HG02981 (cell line): Measurements from ENCODE around the gene HTR1D.

Source experiments
- ATAC-seq: cut with Tn5 transposase; IDR thresholded peaks from one replicate; pipeline ENCODE4 v1.9.1; 2021; ENCODE audit warnings: mild to moderate bottlenecking, moderate library complexity; ENCODE audit not compliant: unreplicated experiment

Gene HTR1D

DNA sequence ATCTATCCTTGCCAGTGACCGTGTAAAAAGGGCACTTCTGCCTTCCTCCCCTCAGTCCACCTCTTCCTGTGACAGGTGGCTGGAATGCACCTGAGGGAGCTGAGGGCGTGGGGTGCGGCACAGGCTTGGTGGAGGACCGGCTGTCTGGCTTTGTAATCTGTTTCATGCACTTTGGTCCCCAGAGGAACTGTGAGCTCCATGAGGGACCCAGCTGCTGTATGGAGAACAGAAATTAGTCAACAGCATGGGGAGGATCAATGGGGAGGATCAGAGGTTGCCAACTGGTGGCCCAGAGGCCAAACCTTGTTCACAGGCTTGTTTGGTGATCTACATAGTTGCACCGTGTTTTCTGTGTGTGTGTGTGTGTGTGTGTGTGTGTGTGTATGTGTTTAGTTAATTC is 29.7 kb downstream of the HTR1D start:
- no peak for ATAC-seq

DNA sequence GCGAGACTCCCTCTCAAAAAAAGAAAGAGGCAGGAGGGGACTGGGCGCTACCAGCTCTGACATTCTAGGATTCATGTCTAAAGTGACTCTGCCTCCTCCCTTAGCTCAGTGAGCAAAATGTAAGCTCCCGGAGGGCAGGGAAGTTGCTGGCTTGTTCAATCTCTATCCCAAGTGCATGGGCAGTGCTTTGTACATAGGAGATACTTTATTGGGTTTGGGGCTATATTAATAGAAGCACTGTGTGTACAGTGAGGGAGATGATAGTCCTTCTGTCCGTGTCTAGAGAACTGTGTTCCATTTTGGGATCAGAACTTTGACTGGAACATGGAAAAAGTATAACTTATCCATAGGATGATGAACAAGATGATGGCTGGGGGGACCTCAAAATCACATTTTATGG is 31.9 kb downstream of the HTR1D start:
- ATAC-seq, result no peak

DNA sequence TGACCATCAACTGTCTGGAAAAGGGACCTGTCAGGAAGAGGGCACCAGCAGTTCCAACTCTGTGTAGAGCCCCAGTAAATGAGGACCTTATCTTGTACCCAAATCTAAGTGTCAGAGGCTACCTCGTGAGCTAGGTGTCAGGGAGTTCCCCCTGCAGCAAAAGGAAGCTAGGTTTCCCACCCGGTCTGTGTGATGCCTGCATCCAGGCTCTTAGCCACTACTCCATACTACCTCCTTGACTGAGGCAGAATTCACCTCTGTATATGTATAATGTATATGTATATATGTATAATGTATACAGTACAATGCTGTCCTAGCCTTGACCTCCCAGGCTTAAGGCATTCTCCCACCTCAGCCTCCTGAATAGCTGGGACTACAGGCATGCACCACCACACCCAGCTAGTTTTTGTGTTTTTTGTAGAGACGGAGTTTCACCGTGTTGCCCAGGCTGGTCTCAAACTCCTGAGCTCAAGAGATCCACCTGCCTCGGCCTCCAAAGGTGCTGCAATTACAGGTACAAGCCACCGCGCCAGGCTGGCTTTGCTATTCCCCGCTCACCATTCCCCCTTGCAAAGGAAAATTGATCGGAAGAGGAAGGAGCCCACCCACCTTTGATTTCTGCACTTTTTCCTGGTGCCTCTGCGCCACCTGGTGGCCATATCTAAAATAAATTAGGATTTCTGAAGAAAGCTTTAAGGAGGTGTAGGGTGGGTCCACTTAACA is 32.9 kb downstream of the HTR1D start:
- ATAC-seq, result no peak

DNA sequence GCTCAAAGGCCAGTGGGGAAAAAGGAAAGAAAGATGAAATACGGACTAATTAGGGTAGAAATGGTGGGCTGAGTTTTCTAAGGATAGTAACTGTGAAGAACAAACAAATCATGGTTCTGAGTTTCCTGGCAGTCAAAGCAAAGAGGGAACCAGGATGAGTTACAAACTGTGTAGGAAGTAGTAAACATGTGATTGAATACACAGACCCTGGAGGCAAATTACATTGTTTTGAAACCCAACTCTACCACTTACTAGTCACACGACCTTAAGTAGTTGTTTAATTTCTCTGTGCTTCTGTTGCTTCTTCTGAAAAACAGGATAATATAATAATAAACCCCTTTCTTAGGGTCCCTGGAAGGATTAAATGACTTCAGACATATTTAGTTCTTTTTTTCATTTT is 37.4 kb downstream of the HTR1D start:
- no peak for ATAC-seq

DNA sequence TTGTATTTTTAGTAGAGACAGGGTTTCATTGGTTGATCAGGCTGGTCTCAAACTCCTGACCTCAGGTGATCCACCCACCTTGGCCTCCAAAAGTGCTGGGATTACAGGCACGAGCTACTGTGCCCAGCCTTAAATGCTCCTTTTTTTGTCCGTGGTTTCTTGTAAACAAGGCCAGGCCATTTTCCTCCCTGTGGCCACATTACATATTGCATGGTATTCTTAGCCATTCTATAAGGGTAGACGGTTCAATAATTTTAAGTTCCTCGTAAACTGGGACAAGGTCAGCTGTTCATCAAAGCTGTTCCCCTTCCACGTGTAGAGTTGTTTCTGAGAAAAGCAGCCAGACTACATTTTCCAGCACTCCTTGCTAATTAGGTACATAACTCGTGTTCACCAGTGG is 38.4 kb downstream of the HTR1D start:
- no peak for ATAC-seq

DNA sequence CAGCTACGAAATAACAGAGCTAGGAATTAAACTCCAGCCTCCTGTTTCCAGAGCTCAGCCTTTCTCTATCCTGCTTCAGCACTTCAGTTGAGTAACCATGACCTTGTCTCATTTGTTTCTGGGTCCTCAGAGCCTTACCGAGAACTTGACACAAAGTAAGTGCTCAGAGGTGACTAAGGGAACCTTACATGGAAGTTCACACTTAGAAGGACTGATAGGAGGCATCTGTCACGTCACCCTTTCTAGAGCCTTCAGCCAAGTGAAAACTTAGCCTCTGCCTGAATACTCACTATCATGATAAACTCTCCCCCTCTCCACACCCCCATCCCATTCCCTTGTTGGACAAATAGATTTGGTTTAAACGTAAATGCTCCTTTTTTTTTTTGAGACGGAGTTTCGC is 38.9 kb downstream of the HTR1D start:
- ATAC-seq, result no peak

DNA sequence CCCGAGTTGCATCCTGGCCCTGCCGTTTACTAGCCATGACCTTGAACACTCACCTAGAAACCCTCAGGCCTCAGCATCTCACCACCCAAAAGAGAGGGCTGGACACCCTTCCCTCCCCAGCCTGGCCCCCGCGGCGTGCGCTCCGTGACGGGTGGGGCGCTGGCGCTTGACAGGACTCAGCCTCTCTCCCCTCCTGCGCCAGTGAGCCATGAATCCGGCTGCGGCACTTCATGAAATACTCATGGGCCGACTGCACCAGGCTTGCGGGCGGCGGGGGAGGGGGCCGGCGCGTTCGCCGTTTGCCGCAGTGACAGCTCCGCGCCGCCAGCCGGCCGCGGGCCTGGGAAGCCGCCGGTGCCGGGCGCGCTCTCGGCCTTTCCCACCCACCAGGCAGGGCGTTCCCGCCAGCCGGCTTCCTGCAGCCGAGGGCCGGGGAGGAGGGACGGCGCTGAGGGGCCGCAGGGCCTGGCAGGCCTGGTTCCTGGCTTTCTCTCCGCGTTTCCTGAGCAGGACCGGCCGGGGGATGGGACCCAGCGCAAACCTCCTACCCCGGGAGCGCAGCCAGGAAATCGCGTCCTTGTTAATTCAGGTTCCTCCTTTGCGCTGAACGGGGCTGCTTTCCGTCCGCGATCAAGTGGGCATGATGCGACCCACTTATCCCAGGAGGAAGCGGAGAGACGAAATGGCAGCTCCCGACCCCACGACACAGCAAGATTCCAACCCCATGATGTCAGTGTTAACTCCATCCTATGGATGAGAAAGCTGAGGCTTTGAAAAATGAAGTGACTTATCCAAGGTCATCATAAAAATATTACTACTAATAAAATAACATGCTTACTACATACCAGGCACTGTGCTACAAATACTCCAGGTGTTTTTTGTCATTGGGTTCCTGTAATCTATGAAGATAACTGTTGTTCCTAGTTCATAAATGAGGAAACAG is 39.6 kb downstream of the HTR1D start:
- peak; percentile 68 for ATAC-seq

DNA sequence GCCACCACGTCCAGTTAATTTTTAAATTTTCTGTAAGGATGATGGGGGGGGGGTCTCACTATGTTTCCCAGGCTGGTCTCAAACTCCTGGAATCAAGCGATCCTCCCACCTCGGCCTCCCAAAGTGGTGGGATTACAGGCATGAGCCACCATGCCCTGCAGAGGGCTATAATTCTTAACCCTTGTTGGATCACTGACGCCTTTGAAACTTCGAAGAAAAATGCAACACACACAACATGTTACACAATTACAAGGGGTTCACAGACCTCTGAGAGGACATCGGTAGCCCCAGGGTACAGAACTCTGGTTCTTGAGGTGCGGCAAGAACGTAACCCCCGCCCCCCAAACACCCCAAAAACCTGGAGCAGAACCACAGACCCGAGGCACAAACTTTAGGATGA is 40.3 kb downstream of the HTR1D start:
- ATAC-seq, result no peak

DNA sequence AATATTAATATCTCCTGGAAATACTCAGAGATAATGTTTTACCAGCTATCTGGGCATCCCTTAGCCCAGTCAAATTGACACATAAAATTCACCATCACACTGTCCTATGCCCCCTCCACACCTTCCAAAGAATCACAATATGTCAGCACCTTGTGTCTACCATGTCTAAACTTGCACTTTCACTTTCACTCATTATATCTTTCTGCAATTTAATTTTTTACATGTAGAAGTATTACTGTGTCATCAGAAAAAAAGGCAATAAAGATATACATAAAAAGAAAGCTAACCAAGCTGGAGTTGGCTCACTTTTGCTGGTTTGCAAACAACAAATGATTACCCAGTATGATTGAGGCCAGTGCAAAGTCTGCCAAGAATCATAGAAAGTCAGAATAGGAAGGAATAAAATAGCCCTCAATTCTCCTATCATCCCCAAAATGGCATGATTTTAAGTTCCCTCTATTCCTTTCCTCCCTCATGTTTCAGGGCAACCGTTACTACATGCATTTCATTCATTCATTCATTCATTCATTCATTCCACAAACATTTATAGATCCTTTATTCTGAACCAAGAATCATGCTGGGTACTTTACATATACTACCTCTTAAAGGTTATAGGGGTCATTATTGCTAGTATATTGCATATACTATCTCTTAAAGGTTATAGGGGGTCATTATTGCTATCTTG is 42.7 kb downstream of the HTR1D start:
- no peak for ATAC-seq

DNA sequence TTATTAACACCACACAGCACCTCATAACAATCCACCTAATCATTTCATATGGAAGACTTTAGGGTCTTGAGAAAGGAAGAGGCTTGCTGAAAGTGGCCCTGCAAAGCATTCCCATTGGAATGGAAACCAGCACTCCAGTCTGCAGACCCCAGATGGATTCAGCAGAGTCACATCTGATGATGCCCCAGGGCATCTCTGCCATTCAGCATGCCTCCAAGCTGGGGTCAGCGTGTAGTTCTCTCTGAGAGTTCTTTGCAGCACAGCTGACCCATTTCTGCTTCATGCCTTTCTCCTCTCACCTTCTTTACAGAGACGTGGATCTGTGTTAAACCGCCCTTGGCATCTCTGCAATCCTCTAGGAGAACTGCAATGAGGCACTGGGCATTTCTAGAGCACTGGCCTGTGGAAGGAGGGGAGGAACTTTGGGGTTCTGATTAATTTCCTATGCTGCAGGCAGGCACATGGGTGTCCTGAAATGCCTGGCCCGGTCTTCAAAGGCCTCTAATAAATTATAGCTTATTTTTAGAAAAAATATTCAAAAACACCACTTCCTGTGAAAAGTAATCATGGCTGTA is 46.0 kb downstream of the HTR1D start:
- no peak for ATAC-seq

DNA sequence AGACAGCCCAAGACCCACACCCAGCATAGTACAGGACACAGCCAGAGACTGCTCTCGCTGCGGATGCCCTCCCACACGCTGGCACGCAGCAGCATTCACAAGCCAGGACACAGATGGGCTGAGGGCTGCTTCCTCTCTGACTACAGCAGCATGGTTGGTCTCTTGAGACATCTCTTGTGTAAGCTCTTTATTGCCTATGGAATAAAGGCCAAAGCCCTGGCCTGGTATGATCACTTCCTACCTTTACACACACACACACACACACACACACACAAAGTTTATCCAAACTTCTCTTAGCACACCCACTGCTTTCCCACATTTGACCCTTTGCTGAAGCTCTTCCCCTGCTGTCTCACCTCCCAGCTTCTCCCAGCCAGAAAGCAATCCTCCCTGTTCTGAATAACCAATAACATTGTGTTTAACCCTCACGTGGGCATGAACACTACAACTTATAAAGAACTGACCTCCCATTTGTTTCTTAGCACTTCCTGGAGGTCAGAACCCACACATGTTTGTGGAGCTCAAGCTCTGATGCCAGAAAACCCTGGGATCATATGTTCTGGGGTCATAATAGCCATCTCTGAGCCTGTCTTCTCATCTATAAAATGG is 47.5 kb downstream of the HTR1D start:
- no peak for ATAC-seq

DNA sequence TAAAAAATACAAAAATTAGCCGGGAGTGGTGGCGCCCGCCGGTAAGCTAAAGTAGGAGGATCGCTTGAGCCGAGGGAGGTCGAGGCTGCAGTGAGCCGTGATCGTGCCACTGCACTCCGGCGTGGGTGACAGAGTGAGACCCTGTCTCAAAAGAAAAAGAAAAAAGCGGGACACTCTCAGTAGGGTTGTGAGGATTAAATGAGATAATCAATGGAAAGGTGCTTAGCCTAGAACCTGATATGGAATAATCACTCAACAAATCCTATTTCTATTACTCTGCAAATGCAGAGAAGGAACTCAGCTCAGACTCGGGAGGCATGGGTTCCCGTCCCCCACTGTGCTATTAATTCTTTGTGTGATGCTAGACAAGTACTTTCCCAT is 48.1 kb downstream of the HTR1D start:
- ATAC-seq, result no peak

DNA sequence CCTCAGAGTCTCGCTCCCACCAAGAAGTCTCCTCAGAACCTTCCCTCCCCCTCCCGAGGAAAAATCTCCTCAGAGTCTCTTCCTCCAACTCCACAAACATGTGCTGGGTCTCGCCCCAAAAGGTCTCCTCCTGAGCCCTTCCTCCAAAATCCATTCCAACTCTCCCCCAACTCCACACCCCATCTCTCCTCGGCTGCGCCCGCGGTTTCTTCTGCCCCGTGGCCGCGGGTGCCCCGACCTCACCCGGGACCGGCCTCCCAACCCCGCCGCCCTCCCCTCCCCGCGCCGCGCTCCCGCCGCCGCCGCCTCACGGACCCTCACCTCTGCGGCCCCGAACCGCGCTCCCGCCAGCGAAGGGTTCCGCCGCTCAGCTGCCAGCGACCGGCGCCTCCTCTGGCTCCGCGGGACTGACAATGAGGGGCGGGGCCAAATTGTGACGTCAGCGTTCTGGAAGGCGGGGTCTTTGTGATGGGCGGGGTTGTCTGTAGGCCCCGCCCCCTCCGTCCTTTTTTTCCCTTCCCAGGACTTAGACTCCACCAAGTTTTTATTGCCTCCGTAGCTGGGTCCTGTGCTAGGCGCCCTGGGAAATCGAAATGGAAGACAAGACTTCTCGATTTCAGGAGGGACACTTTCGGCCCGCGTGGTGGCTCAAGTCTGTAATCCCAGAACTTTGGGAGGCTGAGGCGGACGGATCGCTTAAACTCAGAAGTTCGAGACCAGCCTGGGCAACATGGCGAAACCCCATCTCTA is 48.7 kb downstream of the HTR1D start, which contains the start of gene LUZP1:
Gene LUZP1, minus strand, starts transcription at position 412 of the 750 bp plus-strand sequence.
- peak; percentile 62 for ATAC-seq

DNA sequence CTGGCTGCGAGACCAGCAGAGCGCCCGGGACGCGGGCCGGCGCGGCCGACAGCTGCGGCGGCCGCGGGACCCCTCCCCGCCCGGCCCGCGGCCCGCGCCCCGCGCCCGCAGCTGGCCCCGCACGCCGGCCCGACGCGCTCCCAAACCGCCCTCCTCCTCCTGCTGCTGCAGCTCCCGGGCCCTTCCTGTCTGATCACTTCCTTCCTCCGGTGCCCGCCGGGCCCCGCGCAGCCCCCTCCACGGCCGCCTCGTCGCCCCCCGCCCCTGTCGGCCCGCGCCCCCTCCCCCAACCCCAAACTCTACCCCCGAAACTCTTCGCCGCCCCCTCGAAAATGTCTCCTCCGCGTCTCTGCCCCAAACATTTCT is 49.2 kb downstream of the HTR1D start:
- no peak for ATAC-seq

DNA sequence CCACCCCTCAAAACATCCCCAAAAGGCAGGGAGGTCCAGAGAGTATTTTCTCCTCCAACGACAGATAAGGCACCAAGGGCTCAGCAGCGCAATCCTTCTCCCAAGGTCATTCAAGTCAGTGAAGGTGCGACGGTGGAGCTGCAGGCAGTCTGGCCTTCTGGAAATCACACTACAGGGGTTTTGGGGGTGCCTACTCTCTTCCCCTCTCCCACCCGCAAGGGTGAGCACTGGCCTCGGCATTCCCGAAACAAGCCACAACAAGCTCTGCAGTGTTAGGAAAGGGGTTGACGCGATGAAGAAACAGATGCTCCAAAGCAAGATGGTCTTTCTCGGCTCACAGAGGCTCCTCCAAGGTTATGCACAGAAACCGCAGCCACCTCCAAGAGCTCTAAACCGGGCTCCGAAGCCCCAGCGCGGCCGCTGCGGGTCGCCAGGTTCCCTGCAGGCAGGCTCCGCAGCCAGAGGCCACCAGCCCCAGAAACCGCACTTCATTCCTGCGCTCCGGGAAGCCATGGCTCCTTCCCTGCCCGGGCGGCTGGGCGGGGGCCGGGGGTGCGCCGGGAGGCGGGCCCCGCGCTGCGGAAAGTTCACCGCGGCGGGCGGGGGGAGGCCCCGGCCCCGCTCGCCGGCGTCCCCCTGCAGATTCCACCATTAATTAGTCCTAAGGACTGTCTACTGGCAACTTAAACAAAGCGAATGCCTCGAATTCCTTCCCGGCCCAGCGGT is 49.8 kb downstream of the HTR1D start:
- no peak for ATAC-seq

DNA sequence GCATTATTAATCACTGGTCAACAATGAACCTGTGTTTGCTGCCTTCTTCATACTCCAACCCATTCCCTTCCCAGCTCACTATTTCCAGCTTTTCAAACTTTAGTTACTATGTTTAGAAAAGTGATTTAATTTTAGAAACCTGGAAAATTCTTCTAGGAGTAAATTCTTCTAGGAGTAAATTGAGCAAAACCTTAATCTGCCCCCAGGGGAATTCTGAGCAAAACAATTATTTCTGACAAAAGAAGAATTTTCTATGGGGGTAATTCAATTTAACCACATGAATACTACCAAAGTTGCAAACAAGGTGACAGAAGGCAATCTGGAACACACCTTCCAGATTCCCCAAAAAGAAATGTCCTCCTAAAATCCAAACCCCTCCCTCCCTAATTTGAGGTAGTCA is 50.4 kb downstream of the HTR1D start:
- no peak for ATAC-seq

DNA sequence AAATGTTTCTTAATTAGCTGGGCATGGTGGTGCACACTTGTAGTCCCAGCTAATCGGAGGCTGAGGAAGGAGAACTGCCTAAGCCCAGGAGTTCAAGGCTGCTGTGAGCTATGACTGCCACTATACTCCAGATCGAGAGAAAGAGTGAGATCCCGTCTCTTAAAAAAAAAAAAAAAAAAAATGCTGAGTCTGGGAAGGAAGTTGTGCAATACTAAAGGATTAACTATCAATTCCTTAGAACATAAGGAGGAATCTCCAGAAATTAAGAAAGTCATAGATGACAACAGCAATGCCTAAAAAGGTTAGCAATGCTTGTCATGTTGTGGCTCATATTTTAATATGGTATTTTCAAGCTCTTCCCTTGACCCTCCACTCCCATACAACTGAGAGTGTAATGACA is 53.9 kb downstream of the HTR1D start:
- no peak for ATAC-seq

DNA sequence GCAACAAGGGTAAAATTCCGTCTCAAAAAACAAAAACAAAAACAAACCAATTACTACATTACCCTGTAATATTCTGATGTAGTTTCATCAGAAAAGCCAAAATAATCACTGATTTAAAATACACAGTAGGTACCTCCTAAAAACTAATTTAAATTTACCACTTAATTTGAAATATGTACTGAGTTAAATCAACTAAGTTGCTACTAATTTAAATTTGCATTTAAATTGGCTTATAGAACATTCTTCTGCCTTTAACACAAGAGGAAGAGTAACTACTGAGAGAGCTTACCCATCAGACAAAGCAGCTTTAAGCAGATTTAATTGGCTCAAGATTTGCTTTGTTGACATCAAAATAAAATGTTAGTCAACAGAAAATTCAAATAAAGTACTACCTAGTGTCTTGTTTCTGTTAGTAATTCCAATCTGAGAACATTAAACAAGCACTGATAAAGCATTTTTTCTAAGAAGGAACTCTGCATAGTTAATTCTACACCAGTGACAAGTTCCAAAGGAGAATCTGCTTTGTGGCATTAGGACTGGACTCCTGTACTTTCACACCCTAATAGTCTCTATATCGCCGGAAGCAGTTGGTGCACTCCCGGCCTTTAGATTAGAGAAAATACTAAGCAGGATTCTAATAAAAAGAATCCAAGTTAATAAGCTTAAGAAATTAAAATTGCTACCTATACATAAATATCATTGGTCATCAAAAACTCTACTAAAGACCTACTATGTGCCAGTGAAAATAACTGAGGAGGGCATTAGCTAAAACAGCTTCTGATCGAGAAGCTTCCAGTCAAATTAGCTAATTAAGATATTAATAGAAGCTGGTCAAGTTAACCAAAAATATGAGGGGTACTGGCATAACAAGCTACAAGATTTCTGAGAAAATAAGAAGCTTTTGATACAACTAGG is 57.1 kb downstream of the HTR1D start:
- no peak for ATAC-seq
